ENCODE measurements around the gene SGIP1. TPM values are rescaled to one million over a fixed set of nuclear protein-coding genes. Genes with fewer than 3 reads are reported as not detected.

SGIP1 gene
- total RNA-seq, 2 donors from 2014 or later = 0.59 to 38.4 TPM

DNA sequence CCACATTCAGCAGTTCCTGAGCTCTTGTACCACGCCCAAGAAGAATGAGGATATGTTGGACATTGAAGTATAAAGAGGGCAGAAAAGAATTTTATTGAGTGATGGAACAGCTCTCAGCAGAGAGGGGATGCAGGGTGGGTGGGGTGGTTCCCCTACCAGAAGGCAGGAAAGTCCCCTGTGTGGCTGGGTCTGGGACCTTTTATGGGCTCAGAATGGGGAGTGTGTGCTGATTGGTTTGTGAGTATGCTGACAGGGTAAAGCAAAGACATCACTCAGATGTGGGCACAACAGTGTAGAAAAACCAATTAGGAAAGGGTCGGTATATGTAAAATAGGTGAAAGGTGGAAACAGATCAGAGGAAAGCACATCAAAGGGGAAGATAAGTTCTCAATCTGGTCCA is 62.2 kb downstream of the SGIP1 start:
- no peaks in the 10 kb centered on the region for H3K9me3 ChIP-seq
- H3K36me3 ChIP-seq = no peaks in the 10 kb centered on the region
- TF ChIP-seq POLR2AphosphoS5 (IDR thresholded peaks at IDR 0.05) (no peak), POLR2A (IDR thresholded peaks at IDR 0.05) (no peak)
- TF ChIP-seq, protein P1, sequence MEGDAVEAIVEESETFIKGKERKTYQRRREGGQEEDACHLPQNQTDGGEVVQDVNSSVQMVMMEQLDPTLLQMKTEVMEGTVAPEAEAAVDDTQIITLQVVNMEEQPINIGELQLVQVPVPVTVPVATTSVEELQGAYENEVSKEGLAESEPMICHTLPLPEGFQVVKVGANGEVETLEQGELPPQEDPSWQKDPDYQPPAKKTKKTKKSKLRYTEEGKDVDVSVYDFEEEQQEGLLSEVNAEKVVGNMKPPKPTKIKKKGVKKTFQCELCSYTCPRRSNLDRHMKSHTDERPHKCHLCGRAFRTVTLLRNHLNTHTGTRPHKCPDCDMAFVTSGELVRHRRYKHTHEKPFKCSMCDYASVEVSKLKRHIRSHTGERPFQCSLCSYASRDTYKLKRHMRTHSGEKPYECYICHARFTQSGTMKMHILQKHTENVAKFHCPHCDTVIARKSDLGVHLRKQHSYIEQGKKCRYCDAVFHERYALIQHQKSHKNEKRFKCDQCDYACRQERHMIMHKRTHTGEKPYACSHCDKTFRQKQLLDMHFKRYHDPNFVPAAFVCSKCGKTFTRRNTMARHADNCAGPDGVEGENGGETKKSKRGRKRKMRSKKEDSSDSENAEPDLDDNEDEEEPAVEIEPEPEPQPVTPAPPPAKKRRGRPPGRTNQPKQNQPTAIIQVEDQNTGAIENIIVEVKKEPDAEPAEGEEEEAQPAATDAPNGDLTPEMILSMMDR (IDR thresholded peaks at IDR 0.05) = no peak
- 95% methylated on average over 2 of the region's 2 CpGs for WGBS
- H3K27me3 ChIP-seq (replicated peaks; ENCODE audit: insufficient read depth) = no peaks in the 10 kb centered on the region
- H3K4me3 ChIP-seq = no peak overlapping the region
- H3K27ac ChIP-seq = no peak overlapping the region
- no peak for DNase-seq (ENCODE audit: low spot score)
- intact Hi-C loops (cut with DNase I) = no loop called here
- H3K4me1 ChIP-seq (replicated peaks) = no peaks in the 10 kb centered on the region

DNA sequence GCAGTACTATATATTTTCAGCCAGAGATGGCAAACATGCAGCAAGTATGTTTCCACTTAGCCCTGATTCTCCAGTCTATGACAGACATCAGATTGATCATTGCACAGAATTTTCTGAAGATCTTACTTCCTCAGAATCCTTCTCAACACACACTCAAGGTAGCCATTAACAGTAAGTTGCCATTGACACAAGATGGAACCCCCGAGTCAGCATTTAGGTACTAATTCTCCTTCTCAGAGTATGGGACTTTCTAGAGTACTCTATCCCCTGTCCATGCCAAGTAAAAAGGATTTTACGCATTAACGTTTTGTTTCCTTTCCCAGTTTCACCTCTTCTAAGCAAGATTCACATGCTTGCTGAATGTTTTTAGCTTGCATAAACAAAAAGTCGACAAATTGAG is 63.5 kb downstream of the SGIP1 start:
- Histone ChIP-seq H3K27me3 (replicated peaks; ENCODE audit: insufficient read depth) (no peaks in the 10 kb centered on the region), H3K27ac (no peak overlapping the region), H3K36me3 (no peaks in the 10 kb centered on the region), H3K4me3 (no peak overlapping the region), H3K9me3 (no peaks in the 10 kb centered on the region), H3K4me1 (replicated peaks) (no peaks in the 10 kb centered on the region)
- WGBS = 91% methylated on average over 4 of the region's 4 CpGs
- TF ChIP-seq, protein P1 (IDR thresholded peaks at IDR 0.05) = no peak
- TF ChIP-seq POLR2A (IDR thresholded peaks at IDR 0.05) (no peak), POLR2AphosphoS5 (IDR thresholded peaks at IDR 0.05) (no peak)
- intact Hi-C loops (cut with DNase I) = no loop called here
- no peak for DNase-seq (ENCODE audit: low spot score)

DNA sequence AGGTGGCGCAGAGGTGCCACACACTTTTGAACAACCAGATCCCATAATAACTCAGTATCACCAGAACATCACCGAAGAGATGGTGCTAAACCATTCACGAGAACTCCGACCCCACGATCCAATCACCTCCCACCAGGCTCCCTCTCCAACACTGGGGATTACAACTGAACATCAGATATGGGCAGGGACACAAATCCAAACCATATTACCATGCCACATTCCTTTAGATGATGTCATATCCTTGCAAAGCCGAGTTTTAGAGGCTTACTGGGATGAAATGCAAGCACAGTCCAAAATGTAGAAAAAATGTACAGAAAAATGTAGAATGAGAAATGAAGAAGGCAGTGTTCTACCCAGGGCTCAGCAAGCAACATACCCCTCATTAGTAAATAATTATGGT is 64.7 kb downstream of the SGIP1 start:
- H3K27me3 ChIP-seq (replicated peaks; ENCODE audit: insufficient read depth) = no peaks in the 10 kb centered on the region
- no peak overlapping the region for H3K27ac ChIP-seq
- no peaks in the 10 kb centered on the region for H3K4me1 ChIP-seq (replicated peaks)
- no peak for DNase-seq (ENCODE audit: low spot score)
- TF ChIP-seq, protein P1 (IDR thresholded peaks at IDR 0.05) = no peak
- TF ChIP-seq POLR2A (IDR thresholded peaks at IDR 0.05) = no peak
- TF ChIP-seq POLR2AphosphoS5 (IDR thresholded peaks at IDR 0.05) = no peak
- no peaks in the 10 kb centered on the region for H3K36me3 ChIP-seq
- H3K9me3 ChIP-seq = no peaks in the 10 kb centered on the region
- 84% methylated on average over 6 of the region's 6 CpGs for WGBS
- H3K4me3 ChIP-seq = no peak overlapping the region
- intact Hi-C loops (cut with DNase I) = no loop called here

DNA sequence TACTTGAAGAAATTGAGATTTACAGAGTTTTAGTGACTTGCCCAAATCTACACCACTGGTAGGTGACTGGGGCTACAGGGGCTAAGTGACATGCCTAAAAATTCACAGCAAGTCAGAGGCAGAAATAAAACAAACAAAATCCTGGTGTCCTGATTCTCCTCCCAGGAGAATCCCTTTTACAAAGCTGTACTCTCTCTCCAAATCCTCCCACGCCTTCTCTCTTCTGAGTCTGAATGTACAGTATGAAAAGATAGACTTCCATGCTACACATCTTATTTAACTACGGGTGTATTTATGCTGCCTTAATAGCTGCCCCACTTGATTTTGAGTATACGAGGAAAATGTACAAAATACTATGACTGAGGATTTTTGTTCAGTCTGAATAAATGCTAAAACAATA is 65.4 kb downstream of the SGIP1 start:
- TF ChIP-seq POLR2AphosphoS5 (IDR thresholded peaks at IDR 0.05) = no peak
- TF ChIP-seq, protein P1 (IDR thresholded peaks at IDR 0.05) = no peak
- TF ChIP-seq POLR2A (IDR thresholded peaks at IDR 0.05) = no peak
- 89% methylated on average over 3 of the region's 3 CpGs for WGBS

DNA sequence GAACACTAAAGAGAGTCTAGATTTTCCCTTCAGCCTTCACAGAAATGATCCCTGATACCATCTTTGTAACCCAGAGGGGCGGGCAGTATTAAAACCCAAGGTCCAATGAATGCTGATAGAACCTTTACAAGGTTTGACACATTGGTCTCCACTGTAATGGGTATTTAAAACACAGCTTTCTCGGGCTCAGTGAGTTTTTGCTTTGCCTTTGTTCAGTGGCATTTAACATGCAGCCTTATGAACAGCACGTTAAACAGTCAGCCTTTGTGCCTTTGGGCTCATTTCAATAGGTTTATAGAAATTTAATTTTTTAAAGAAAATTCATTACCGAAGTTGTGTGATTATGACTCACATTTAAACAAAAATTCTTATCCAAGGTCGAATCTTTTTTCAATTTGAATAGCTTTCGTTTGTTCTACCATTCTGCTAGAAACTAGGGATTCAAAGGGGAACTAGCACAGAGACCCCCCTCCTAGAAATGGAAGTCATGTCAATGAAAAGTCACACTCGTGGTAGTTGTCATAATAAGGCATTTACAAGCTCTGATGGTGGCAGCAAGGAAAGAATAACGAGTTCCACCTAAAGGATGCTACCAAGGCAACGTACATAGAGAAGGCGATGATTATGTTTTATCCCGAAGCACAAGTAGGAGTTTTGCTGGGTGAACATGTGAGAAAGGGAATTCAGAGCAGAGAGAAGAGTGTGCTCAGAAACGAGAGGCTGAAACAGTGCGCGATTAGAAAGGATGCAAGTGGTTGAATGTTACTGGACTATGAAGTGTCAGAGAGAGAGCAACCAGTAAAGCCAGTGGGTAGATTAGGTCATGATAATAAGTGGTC is 66.2 kb downstream of the SGIP1 start:
- TF ChIP-seq POLR2AphosphoS5 (IDR thresholded peaks at IDR 0.05) = no peak
- no peaks in the 10 kb centered on the region for H3K4me1 ChIP-seq (replicated peaks)
- H3K4me3 ChIP-seq = no peak overlapping the region
- H3K9me3 ChIP-seq = no peaks in the 10 kb centered on the region
- 86% methylated on average over 14 of the region's 14 CpGs for WGBS
- no peaks in the 10 kb centered on the region for H3K36me3 ChIP-seq
- no peaks in the 10 kb centered on the region for H3K27me3 ChIP-seq (replicated peaks; ENCODE audit: insufficient read depth)
- intact Hi-C loops (cut with DNase I) = no loop called here
- DNase-seq (ENCODE audit: low spot score) = no peak
- H3K27ac ChIP-seq = no peak overlapping the region

More for the DNA sequence above, 65.4 kb downstream of the SGIP1 start:
- Histone ChIP-seq H3K4me1 (replicated peaks) (no peaks in the 10 kb centered on the region), H3K27ac (no peak overlapping the region), H3K9me3 (no peaks in the 10 kb centered on the region), H3K36me3 (no peaks in the 10 kb centered on the region), H3K27me3 (replicated peaks; ENCODE audit: insufficient read depth) (no peaks in the 10 kb centered on the region), H3K4me3 (no peak overlapping the region)
- intact Hi-C loops (cut with DNase I) = no loop called here
- DNase-seq (ENCODE audit: low spot score) = no peak

Measured in prostate gland (tissue), 2 donors.